Activated naive CD4-positive, alpha-beta T cell treated with anti-CD3 and anti-CD28 coated beads, Interleukin-2, amount 50 U/mL, for 16 hours (primary cell): ENCODE data around the gene TRPC5OS.

Experiments
- DNase-seq: peaks from one replicate; pipeline ENCODE4 v3.0.0-alpha.2; 2020

The TRPC5OS gene

GRCh38 chrX:111914398-111915090, 38.6 kb downstream of the TRPC5OS start:
- DNase-seq = no peak

- DNase-seq = no peak
These were observed 41.6 kb downstream of the TRPC5OS start for GRCh38 chrX:111917591-111917990.

DNA sequence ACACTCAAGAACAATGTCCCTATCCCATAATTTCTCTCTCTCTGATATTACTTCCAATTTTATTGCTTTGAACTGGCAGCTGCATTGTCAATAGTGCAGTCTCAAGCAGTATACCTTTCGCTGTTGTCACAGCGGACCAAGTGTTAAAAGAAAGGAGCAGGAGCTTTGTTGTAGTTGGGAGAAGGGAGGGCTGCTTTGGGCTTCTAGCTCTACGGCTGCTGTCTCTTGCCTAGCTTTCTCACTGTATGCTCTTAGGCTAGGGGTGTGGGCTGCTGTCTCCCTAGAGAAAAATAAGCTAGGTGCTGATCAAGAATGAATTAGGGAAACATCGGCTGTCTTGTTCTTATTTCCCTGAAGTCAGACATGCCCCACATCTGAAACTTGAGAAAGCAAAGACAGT, 52.5 kb downstream of the TRPC5OS start:
- DNase-seq = no peak
